ENCODE measurements around the gene HSDL2.
"Not testable (repeated sequence)": the region's sequence is repeated elsewhere in the genome, so short reads cannot be mapped to it uniquely, and the experiment has no call there.

HSDL2 gene

DNA sequence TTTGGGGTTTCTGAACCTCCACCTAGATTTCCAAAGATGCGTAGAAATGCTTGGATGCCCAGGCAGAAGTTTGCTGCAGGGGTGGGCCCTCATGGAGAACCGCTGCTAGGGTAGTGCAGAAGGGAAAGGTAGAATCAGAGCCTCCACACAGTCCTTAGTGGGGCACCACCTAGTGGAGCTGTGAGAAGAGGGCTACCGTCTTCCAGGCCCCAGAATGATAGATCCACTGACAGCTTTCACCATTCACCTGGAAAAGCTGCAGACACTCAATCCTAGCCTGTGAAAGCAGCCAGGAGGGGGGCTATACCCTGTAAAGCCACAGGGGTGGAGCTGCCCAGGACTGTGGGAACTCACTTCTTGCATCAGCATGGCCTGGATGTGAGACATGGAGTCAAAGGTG lies 13.3 kb upstream of the HSDL2 start:
- no peak for DNase-seq (ENCODE audit: low spot score)

DNA sequence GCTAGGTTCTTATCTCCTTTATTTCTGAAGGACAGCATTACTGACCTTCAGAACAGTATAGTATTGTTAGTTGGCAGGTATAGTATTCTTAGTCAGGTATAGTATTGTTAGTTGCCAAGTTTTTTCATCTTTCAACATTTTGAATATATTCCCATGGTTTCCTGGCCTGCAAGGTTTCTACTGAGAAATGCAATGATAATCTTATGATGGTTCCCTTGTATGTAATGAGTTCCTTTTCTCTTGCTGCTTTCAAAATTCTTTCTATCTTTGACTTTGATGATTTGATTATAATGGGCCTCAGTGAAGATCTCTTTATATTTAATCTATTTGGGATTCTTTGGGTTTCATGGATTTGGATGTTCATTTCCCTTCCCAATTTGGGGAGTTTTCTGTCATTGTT lies 12.4 kb upstream of the HSDL2 start:
- DNase-seq (ENCODE audit: low spot score) = no peak

DNA sequence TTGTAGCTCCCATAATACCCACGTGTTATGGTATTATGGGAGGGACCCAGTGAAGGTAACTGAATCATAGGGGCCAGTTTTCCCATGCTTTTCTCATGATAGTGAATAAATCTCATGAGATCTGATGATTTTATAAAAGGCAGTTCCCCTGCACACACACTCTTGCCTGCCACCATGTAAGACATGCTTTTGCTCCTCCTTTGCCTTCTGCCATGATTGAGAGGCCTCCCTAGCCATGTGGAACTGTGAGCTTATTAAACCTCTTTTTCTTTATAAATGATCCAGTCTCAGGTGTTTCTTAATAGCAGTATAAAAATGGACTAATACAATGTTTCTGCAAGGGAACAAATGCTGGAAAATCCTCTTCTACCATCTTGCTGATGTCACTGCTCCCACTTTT lies 10.1 kb upstream of the HSDL2 start:
- DNase-seq (ENCODE audit: low spot score) = no peak

DNA sequence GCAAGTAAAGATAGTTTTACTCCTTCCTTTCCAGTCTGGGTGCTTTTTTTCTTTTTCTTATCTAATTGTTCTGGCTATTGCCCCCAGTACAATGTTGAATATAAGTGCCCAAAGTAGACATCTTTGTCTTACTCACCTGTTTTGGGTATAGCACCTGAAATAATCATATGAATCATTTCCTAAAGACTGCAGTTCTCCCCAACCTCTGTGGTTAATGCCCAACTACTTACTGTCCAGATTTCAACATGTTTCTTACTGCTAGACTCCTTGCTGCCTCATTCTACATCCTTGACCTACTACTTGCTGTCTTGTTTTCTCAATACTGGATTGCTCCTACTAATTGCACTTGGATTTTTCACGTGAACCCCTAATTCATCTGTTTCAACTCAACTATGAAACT lies 8.8 kb upstream of the HSDL2 start:
- DNase-seq (ENCODE audit: low spot score) = no peak

DNA sequence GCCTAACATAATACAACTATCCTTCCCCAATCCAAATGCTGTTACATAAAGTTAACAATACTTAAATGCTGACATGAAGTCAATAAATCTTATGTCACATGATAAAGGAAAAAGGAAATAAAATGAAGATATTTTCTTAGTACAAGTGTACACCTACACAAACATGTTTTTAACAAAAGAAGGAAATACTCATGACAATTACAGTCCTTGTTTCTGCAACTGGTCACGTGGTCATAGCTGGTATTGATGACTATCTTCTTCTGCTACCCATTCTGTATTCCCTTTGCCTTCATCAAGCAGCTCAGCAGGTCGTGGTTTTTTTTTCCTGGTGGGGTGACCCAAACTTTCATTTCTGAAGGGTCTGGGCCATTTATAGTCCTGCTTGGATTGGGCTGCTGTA lies 6.2 kb upstream of the HSDL2 start:
- DNase-seq (ENCODE audit: low spot score) = not testable (repeated sequence)

DNA sequence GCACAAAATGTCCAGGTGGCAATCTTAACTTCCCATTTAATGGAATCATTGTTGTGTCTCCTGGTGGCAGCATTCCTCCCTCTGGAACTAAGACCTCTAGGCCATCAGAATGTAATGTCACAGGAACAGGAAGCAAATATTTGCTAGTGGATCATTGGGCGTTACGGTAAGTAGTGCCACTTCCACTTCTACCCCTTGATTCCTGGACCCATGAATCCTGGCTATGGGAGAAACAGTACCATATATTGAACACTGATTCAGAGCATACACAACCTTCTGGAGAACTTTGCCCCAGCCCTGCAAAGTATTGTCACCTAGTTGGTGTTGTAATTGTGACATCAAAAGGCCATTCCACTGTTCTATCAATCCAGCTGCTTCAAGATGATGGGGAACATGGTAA lies 5.7 kb upstream of the HSDL2 start:
- DNase-seq (ENCODE audit: low spot score) = not testable (repeated sequence)

DNA sequence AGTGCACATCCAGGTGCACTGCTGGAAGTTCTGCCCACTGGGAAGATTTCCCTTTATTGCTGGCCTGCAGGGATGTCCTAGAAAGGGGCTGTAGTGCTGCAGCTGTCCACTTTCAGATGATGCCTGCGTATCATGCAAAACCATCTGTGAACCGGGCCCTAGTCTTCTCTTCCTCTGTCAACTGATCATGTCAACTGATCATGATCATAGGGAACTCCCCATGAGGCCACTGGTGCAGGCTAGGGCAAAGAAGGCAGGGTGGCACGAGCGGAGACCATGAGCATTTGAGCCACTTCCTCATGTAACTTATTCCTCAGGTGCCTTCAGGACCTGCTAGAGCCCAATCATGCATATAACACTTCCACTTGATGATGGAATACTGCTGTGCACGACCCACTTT lies 4.5 kb upstream of the HSDL2 start:
- no peak for DNase-seq (ENCODE audit: low spot score)

DNA sequence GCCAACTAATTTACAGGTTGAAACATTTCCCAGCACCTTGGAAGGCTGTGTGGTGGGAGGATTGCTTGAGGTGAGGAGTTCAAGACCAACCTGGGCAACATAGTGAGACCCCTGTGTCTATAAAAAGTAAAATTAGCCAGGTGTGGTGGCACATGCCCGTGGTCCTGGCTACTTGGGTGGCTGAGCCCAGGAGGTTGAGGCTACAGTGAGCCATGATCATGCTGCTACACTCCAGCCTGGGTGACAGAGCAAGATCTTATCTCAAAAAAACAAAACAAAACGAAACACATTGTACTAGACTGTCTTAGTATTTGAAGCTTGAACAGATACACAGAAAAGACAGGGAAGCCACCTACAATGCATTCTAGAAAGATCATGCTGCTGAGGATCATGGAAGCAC lies 2.8 kb upstream of the HSDL2 start:
- no peak for DNase-seq (ENCODE audit: low spot score)

DNA sequence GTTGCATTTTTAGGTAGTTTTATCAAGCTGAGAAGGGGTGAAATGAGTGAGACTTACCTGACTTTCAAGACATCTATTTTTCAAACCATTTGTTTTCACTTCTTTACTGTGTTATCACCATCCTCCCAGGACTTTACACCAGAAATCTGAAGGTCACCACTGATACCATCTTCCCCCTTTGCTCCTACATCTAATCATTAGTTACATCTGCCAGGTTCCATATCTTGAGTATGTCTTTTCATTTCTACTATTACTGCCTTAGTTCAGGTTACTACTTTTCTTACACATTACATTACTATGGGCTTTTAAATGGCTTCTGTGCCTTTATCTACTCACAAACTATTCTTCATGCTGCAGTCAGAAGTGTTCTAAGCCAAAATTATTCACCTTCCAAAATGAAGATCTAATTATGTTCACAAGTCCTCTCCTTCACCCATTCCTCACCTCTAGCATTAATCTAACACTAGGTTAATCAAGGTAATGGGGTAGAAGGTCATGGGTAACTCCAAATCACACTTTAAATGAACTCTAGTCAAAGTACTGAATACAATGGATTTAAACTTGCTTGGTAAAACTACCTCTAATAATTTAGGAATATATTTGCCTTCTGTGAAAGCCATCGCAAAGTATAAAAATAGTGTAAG lies 2.1 kb upstream of the HSDL2 start:
- no peak for DNase-seq (ENCODE audit: low spot score)

DNA sequence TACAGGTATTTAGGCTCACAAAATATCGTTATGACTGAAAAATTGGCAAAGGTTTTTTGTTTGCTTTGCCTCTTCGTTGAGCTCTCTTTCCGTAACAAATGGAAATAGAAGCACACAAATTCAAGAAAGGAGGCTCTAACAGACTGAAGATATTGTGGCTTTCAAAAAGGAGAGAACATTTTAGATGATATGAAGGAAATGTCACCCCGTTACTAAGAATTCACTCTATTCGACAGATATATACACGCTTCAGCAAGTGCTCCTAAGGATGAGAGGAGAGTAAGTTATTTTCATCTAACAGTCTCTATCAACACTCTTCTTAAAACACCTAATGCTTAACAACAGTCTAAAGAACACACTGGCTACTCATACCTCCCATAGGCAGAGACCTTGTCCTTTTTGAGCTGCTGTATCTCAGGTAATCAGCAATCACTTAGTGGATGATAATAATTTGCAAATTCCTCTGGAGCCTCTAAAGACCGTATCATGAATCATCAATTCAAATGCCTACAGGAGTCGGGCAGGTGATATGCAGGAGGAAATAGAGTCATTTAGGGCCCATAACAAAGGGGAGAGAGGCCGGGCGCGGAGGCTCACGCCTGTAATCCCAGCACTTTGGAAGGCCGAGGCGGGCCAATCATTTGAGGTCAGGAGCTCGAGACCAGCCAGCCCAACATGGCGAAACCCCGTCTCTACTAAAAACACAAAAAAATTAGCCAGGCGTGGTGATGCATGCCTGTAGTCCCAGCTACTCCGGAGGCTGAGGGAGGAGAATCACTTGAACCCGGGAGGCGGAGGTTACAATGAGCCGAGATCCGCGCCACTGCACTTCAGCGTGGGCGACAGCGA lies 1.4 kb upstream of the HSDL2 start:
- no peak for DNase-seq (ENCODE audit: low spot score)

DNA sequence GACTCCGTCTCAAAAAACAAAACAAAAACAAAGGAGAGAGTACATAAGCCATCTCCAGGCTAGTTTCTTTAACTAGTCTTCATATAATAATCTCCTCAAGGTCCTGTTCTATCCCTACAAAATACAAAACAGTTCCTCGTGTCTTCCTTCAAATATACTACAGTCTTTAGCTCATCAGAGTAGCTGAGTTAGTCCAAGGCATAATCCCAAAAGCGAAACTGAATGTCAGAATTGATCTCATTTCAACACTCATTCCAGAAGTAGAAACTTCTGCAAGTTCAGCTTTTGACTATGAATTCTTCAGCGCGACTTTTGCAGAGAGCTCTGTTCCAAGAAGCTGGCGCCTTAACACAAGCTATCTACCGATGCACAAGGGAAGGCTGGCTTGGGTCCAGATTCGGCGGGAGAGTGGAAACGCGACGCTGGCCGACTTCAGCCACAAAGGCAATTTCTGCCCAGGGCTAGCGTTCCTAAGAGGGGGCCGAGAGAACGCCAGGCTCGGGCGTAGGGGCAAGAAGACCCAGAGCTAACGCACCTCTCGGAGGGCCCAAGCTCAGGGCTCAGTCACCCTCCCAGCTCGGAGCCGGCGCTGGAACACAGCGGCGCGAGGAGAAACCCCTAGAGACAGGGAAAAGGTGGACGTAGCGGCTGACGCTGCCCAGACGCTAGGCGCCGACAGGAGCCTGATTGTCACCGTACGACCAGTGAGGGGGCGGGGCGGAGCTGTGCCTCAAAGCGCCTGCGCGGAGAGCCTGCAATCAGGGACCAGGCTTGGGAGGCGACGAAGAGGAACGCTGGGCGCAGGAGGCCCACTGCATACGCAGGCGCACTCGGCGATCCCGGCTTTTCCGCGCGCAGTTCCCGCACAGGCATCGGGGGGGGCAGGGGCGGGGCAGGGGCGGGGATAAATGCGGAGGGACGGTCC lies 469 bp upstream of the HSDL2 start:
- peak; percentile 94 for DNase-seq (ENCODE audit: low spot score)

DNA sequence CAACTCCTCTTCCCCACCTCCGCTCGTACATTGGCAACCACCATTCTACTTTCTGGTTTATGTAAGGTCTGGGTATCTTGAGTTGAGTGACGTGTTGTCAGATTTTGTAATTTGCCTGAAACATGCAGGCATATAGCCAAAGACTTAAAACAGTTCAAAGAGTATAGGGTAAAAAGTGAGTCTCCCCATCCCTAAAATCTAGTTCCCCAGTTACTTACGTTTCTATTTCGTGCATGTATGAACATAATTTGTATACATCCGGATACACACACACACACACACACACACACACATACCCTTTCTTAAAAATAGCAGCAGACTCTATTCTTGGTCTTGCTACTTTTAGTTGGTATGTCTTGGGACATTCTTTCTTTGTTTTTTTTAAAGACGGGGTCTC lies 915 bp downstream of the HSDL2 start:
- no peak for DNase-seq (ENCODE audit: low spot score)

DNA sequence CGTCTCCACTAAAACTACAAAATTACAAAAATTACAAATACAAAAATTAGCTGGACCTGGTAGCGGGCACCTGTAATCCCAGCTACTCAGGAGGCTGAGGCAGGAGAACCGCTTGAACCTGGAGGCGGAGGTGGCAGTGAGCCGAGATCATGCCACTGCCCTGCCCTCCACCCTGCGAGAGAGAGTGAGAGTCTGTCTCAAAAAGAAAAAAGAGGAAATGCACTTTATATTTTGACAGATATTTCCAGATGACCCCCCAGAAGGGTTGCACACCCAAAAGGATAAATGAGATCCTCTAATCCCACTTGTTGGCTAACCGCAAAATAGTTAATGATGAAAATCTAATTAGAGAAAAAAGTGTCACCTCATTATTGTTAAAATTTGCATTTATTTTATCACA lies 2.2 kb downstream of the HSDL2 start:
- DNase-seq (ENCODE audit: low spot score) = no peak

DNA sequence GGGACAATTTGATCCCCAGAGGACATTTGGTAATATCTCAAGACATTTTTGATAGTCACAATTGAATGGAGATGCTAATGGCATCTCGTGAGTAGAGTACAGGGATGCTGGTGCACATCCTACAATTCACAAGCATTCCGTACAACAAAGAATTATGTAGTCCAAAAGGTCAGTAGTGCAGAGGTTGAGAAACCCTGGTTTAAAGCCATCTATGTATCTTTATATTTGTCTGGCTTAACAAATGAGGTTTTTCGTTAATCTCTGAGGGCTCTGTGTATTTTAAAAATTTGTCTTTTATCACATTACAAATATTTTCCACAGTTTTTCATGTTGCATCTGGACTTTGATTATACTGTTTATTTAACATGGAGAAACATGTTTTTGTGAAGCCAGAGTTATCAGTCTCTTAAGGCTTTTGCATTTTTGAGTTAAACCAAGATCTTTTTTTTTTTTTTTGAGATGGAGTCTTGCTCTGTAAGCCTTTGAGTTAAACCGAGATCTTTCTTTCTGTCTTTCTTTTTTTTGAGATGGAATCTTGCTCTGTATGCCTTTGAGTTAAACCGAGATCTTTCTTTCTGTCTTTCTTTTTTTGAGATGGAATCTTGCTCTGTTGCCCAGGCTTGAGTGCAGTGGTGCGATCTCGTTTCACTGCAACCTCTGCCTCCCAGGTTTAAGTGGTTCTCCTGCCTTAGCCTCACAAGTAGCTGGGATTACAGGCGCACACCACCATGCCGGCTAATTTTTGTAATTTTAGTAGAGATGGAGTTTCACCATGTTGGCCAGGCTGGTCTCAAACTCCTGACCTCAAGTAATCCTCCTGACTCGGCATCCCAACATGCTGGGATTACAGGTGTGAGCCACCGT lies 2.8 kb downstream of the HSDL2 start:
- DNase-seq (ENCODE audit: low spot score) = no peak

DNA sequence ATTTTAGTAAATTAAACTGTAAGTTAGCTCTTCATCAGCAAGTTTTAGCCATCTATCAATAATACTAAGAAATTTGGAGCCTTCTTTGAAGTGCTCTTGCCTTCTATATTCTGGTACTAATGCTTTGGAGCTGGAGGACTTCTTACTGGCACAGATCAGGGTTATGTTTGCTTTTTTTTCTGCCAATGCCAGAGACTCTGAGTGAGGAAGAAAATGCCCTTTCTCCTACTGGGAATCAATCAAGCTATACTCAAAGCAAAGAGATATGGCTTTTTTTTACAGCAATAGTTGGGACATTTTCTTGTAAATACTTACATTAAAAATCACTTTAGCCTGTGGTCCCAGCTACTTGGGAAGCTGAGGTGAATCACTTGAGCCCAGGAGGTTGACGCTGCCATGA lies 4.3 kb downstream of the HSDL2 start:
- no peak for DNase-seq (ENCODE audit: low spot score)

DNA sequence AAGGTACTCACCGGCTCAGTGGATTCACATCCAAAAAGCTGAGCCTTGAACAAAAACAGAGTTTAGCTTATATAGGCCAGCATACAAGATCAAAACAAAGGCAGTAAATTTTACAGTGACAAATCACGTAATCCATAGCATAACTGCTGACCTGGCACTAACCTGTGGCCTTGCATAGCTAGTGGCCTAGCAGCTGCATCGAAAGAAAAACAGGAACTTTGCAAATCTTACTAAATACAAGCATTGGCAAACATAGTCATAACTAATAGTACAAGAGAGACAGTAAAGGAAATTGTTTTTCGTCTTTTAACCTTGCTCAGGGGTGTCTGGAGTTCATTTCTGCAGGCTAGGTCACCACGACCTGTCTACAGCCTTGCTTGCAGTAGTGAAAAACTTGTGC lies 4.8 kb downstream of the HSDL2 start:
- no peak for DNase-seq (ENCODE audit: low spot score)

DNA sequence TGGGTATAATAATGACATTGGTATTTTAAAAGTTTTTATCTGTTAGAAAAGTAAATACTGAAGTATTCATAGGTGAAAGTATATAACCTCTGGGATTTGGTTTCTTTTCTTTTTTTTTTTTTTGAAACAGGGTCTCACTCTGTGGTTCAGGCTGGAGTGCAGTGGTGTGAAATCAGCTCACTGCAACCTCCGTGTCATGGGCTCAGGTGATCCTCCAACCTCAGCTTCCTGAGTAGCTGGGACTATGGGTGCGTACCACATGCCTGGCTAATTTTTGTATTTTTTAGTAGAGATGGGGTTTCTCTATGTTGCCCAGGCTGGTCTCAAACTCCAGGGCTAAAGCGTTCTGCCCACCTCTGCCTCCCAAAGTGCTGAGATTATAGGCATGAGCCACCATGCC lies 7.2 kb downstream of the HSDL2 start:
- no peak for DNase-seq (ENCODE audit: low spot score)

DNA sequence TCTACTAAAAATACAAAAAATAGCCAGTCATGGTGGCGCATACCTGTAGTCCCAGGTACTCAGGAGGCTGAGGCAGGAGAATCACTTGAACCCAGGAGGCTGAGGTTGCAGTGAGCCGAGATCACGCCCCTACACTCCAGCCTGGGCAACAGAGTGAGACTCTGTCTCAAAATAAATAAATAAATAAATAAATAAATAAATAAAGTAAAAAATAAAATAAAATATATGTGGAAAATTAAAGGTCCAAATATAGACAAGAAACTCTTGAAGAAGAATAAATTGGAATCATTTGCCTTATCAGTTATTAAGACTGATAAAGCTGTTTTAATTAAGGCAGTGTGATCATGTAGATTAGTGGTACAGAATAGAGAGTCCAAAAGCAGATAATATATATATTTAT lies 10.0 kb downstream of the HSDL2 start:
- not testable (repeated sequence) for DNase-seq (ENCODE audit: low spot score)

DNA sequence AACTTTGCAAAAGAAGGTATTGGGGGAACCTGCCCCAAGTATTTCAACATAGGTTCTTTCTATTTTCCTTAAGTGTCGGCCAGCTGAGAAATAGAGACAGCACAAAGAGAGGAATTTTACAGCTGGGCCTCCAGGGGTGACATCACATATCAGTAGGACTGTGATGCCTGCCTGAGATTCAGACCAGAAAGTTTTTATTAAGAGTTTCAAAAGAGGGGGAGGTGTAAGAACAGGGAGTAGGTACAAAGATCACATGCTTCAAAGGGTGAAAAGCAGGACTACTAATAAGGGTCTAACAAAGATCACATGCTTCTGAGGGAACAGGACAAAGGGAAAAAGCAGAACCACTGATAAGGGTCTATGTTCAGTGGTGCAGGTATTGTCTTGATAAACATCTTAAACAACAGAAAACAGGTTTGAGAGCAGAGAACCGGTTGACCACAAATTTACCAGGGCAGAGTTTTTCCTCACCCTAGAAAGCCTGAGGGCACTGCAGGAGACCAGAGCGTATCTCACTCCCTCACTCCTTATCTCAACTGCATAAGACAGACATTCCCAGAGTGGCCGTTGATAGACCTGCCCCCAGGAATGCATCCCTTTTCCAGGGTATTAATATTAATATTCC lies 12.1 kb downstream of the HSDL2 start:
- not testable (repeated sequence) for DNase-seq (ENCODE audit: low spot score)

DNA sequence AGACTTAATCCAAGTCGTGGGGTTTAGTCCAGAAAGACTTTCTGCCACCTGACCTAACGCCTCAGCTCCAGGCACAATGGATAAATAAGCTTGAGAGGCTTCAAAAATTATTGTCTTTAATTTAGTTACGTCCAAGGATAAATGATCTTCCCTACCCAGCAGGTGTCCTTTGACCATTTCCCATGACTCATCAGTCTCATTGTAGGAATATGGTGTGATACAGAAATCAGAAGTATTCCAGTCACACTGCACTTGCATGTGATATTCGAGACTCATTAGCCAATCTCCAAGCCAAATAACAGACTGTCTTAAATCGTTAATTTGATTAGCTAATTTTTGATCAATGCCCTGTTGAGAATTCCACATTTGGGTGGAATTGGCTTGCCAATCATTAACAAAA lies 13.2 kb downstream of the HSDL2 start:
- DNase-seq (ENCODE audit: low spot score) = not testable (repeated sequence)

DNA sequence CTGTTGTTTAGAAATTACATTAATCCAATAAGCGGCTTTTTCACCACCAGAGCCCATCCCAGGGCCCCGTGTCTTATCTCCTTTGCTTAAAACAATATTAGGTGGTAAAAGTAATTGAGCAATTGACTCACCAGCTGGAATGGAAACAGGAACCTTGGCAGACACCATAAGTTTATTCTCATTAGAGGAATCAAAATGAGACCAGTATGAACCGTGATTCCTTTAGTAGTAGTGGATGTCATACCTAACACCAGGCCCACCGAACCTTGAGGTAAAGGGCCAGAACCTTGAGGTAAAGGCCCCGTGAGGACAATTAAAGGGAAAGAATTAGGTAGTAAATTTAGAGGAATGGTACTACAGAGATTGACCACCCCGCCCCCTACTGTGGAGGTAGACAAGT lies 16.5 kb downstream of the HSDL2 start:
- no peak for DNase-seq (ENCODE audit: low spot score)

All from hepatic stellate cell (primary cell).